ENCODE results near the gene NAP1L4. TPM values are rescaled to one million over a fixed set of nuclear protein-coding genes. Genes with fewer than 3 reads are reported as not detected.

NAP1L4 gene
- total RNA-seq, 1 donor from 2014 or later = 224 TPM

DNA sequence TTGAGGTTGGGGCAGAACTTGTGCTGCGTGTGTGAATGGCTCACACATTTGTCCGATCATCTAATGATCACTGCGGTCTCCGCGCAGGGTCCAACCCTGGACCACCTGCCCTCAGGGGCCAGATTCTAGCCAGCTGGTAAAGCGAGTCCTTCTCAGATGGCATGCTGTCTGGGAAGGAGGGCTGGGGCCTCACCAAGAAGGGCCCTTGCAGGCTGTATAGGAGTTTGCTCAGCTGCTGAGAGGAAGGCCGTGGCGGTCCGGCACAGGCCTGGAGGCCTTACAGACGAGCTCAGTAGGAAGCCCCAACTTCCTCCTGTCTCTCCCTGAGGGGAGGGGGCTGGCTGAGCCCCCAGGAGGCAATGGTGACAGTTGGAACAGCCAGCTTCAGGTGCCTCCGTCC is 76.7 kb downstream of the NAP1L4 start:
- no peak for DNase-seq (ENCODE audit: low read depth, low spot score)
- Mint-ChIP-seq H3K27me3 (ENCODE audit: low read depth) (no peaks in the 10 kb centered on the region), H3K9me3 (no peaks in the 10 kb centered on the region), H3K27ac (ENCODE audit: unreplicated experiment) (no peak overlapping the region), H3K36me3 (ENCODE audit: low read depth) (no peaks in the 10 kb centered on the region), H3K4me1 (no peaks in the 10 kb centered on the region), H3K4me3 (no peak overlapping the region)
- TF ChIP-seq, protein P1, sequence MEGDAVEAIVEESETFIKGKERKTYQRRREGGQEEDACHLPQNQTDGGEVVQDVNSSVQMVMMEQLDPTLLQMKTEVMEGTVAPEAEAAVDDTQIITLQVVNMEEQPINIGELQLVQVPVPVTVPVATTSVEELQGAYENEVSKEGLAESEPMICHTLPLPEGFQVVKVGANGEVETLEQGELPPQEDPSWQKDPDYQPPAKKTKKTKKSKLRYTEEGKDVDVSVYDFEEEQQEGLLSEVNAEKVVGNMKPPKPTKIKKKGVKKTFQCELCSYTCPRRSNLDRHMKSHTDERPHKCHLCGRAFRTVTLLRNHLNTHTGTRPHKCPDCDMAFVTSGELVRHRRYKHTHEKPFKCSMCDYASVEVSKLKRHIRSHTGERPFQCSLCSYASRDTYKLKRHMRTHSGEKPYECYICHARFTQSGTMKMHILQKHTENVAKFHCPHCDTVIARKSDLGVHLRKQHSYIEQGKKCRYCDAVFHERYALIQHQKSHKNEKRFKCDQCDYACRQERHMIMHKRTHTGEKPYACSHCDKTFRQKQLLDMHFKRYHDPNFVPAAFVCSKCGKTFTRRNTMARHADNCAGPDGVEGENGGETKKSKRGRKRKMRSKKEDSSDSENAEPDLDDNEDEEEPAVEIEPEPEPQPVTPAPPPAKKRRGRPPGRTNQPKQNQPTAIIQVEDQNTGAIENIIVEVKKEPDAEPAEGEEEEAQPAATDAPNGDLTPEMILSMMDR (conservative IDR thresholded peaks at IDR 0.05) = no peak

DNA sequence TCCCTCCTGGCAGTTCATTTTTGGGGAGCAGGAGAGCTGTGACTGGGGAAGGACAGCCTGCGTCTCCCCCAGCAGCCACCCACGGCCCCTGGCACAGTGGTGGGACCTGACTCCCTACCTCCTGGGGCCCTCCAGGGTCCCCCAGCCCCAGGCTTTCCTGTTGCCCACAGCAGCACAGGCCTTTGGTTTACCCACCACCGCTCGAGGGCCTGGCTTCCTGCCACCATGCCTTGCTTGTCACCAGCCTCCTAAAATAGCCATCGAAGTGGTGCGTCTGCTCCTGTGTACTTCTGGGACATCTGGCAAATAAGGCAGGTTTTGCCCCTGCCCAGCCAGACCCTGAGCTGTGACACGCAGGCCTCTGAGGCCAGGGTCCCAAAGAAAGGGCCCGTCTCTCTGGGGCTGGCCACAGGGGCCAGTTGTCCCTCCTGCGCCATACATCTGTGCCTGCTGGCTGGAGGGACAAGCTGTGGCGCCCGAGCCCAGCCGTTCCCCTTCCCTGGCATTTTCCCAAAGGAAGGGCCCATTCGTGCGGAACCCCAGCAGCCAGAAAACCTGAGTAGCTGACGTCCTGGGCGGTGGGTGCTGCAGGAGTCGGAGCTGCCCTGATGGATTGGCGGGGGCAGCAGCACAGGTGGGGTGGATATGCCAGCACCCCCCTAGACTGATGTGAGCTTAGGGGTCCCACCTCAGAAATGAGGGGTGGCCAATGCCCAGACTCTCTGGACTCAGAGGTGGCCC is 77.5 kb downstream of the NAP1L4 start:
- Mint-ChIP-seq H3K27ac (ENCODE audit: unreplicated experiment) (no peak overlapping the region), H3K4me1 (no peaks in the 10 kb centered on the region), H3K27me3 (ENCODE audit: low read depth) (no peaks in the 10 kb centered on the region), H3K4me3 (no peak overlapping the region), H3K9me3 (no peaks in the 10 kb centered on the region), H3K36me3 (ENCODE audit: low read depth) (no peaks in the 10 kb centered on the region)
- TF ChIP-seq, protein P1 (conservative IDR thresholded peaks at IDR 0.05) = no peak
- no peak for DNase-seq (ENCODE audit: low read depth, low spot score)

DNA sequence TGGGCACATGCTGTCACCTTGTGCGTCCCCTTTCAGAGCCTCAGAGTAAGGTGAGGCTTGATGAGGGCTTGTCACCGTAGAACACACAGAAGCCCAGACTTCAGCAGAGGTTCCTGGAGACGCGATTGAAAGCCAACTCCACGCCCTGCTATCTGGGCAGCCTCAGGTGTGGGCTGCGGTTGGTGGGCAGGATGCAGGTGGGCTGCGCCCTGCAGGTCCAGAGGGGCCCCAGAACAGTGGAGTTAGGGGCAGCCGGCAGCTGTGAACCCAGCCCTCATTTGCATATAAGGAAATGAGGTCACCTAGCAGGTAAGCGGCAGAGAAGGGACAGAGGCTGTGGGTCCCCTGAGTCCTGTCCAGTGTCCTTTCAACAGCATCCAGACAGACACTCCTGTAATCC is 78.4 kb downstream of the NAP1L4 start:
- no peak overlapping the region for H3K27ac Mint-ChIP-seq (ENCODE audit: unreplicated experiment)
- H3K36me3 Mint-ChIP-seq (ENCODE audit: low read depth) = no peaks in the 10 kb centered on the region
- H3K4me3 Mint-ChIP-seq = no peak overlapping the region
- no peaks in the 10 kb centered on the region for H3K27me3 Mint-ChIP-seq (ENCODE audit: low read depth)
- DNase-seq (ENCODE audit: low read depth, low spot score) = no peak
- no peaks in the 10 kb centered on the region for H3K4me1 Mint-ChIP-seq
- TF ChIP-seq, protein P1 (conservative IDR thresholded peaks at IDR 0.05) = no peak
- no peaks in the 10 kb centered on the region for H3K9me3 Mint-ChIP-seq

DNA sequence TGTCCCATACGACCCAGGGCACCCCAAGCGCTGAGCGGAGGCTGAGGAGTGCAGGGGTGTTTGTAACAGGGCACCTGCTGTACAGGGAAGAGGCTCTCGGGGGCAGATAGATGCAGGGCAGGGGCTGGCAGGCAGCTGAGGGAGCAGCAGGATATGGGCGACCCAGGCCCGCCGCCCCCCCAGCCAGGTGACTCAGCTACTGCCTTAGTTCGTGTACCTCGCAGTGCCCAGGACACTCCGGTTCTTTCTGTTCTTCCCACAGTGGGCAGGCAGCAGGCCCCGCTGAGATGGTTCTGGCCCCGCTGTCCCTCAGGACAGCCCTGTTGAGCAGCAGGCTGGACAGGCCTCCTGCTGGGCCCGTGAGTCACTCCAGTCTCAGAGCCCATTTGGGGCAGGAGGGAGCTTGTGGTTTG is 79.1 kb downstream of the NAP1L4 start:
- no peaks in the 10 kb centered on the region for H3K9me3 Mint-ChIP-seq
- no peak overlapping the region for H3K27ac Mint-ChIP-seq (ENCODE audit: unreplicated experiment)
- TF ChIP-seq, protein P1 (conservative IDR thresholded peaks at IDR 0.05) = no peak
- no peaks in the 10 kb centered on the region for H3K27me3 Mint-ChIP-seq (ENCODE audit: low read depth)
- no peak for DNase-seq (ENCODE audit: low read depth, low spot score)
- no peak overlapping the region for H3K4me3 Mint-ChIP-seq
- H3K4me1 Mint-ChIP-seq = no peaks in the 10 kb centered on the region
- no peaks in the 10 kb centered on the region for H3K36me3 Mint-ChIP-seq (ENCODE audit: low read depth)

DNA sequence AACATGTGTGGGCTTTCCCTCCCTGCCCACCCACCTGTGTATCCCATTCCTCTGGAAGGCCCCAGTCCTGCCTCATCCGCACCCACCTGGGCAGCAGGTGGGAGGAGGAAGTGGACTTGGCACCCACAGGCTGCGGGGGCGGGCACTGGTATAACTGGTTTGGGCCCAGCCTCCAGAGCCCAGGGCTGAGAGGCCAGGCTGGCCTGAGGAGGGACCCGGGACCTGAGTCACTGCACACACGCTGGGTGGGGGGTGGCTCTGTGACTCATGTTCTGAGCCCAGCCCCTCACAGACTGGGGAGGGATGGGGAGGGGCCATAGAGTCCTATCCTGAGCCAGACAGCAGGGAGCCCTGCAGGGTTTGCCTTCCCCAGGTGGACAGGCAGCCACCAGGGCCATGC is 79.6 kb downstream of the NAP1L4 start:
- DNase-seq (ENCODE audit: low read depth, low spot score) = no peak
- no peak overlapping the region for H3K4me3 Mint-ChIP-seq
- H3K36me3 Mint-ChIP-seq (ENCODE audit: low read depth) = no peaks in the 10 kb centered on the region
- H3K27ac Mint-ChIP-seq (ENCODE audit: unreplicated experiment) = no peak overlapping the region
- TF ChIP-seq, protein P1 (conservative IDR thresholded peaks at IDR 0.05) = no peak
- H3K27me3 Mint-ChIP-seq (ENCODE audit: low read depth) = no peaks in the 10 kb centered on the region
- H3K9me3 Mint-ChIP-seq = no peaks in the 10 kb centered on the region
- H3K4me1 Mint-ChIP-seq = no peaks in the 10 kb centered on the region

Data from neural crest cell (in vitro differentiated cells).